HG03432 (cell line): ENCODE results near the gene FUT1.

ENCODE experiments used
- ATAC-seq: cut with Tn5 transposase; IDR thresholded peaks from one replicate; pipeline ENCODE4 v1.9.1; 2021; ENCODE audit warnings: mild to moderate bottlenecking, moderate library complexity; ENCODE audit not compliant: unreplicated experiment

FUT1 gene

DNA sequence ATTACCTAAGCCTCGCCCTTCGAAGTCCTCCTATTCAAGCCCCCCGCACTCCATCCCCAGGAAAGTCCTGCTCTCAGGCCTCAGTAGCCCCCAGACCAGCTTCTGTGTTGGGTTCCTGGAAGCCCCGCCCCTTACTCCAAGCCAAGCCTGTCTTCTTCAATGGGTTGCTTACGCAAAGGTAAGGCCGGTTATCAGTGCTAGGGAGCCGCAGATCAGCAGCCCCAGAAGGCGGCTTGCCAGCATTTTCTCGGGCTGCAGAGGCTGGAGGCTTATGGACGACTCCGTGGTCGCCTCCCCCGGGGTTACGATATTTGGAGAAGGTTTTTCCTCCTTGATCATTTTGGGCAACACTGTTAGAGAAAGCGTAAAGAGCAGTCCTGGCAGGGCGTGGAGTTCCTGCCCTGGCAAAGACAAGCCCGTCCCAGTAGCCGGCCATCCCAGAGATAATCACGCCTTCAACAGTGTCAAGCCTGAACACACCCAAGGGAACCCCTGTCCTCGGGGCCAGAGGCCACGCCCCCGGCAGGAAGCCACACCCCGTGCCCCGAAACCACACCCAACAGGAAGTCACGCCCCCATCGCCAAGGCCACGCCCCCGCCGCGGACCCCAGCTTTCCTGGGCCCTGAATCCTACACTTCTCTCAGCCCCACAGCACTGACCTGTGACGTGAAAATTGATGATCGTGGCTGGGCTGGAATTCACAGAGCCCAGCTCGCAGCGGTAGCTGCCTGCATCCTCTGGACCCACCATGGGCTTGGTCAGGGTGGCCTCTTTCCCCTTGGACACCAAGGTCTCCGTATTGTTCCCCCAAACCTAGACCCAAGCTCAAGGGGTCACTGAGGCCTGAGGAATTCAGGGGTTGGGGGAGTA lies 11.1 kb downstream of the FUT1 start:
- ATAC-seq = no peak

DNA sequence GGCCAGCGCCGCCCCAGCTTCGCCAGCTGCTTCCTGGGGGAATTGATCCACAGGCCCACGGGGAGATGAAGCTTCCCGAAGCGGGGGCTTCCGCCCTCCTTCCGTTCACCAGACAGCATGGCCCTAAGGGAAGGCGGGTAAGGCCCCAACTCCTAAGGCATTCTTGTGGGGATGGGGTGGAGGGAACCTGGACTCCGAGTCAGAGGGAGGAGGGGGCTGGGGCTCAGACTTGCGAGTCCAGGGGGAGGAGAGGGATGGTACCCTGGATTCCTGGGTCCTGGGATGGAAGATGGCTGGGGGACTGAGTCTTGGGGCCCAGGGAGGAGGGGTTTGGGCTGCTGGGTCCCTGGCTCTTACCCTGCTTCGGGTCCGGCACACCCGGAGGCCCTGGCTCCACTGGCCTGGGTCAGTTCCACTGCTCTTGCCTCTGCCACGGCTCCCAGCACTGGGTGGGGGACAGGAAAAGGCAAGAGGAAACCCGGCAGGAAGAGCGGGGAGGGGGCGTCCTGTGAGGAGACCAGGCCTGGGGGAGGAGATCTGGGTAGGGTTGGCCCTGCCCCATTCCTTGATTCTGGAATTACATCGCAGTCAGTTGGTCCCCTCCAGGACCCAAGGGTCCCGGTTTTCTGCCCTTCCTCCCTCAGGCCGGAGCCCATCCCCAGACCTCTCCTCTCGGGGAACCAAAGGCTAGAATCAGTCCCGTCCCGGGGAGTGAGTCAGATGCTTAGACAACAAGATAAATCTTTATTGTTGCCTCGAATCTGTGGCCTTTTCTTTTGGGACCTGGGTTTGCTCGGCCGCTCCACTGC lies 12.1 kb downstream of the FUT1 start, which contains the start of gene RASIP1:
RASIP1 (minus strand) TSS at position 447 of the 809 bp plus-strand sequence; CDS start at position 119, 328 bp downstream.
- ATAC-seq = no peak

DNA sequence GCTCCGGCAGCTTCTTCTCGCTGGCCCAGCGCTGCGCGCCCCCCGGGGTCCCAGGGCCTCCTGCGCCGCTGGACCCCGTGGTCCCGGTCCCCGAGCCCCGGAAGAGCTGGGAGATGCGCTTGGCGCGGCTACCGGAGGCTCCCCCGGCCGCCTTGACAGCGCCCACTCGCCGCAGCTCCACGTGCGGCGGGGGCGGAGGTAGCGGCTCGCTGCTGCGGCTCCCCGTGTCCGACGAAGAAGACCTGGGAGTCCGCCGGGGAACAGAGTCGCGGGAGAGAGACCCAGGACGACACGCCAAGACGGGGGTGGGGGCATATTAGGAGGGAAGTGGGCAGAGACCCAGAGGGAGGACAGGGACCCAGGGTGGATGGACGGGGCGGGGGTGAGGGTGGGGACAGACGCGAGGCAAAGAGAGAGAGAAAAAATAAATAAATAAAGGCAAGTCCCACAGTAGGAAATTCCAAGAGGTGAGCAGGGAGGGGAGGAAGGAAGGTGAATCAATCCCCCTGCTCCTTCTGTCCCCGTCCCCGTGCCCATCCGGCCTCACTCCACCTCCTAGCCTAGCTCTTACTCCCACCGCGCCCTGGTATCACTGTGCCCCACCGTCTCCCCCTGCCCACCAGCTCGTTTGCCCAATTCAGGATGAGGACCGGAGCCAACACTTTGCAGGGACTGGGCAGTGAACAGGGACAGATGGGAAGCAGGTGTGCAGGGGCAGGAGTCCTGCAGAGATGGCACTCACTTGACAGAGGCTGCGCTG lies 12.9 kb downstream of the FUT1 start:
- ATAC-seq = no peak

DNA sequence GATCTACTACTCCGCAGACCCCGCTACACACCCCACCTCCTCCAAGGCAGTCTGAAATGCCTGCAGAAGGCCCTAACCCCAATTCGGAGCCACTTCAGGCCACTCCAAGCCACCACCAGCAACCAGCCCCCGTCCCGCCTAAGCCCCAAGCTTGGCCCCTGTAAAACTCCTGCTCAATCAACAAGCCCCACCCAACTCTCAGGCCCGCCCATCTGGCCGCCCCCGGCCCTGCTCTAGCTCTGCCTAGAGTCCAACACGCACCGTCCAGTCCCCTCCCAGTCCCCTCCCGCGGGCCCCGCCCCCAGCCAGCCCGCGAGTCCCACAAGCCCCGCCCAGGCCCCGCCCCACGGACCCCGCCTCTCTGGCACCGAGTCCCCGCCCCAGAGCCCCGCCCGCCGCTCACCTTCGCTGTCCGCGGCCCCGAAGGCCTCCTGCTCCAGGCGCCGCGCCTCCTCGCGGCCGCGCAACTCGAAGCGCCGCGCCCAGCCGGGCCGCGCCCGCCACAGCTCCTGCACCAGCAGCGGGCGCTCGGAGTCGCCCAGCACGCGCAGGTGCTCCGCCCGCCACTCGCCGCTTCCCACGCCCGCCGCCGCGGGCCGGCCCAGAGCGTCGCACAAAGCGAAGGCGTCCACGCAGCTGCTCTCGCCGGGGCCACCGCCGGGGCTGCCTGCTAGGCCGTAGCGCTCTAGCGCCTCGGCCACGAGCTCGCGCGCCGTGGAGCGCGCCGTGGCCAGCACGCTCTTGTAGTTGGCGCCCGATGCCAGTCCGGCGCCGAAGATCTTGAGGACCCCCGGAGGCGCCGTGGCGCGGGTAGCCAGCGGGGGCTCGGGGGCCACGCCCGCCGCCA lies 13.7 kb downstream of the FUT1 start:
- peak; percentile 86 for ATAC-seq

DNA sequence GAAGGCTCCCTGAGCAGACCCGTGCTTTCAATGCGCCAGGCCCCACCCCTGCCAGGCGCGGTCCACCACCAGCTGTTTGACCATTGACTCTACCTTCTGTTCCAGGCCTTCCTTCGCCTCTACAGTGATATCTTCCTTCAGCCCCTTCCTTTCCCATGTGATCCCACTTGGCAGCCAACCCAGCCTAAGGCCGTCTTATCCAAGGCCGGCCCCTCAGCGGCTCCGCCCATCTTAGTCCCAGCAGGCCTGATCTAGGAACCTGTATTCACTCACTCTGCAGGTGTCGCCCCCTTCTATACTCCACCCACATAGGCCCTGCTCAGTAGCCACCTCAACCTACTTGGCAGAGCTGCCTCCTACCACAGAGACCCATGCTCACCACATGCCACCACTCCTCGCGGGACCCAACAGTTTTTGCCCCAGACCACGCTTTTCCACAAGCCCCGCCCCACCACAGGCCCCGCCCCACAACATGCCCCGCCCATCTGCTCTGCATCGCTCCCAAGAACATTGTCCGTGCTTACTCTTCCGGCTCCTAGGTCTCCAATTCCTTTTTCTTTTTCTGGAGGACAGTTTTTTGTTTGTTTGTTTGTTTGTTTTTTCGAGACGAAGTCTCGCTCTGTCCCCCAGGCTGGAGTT lies 15.0 kb downstream of the FUT1 start:
- no peak for ATAC-seq

DNA sequence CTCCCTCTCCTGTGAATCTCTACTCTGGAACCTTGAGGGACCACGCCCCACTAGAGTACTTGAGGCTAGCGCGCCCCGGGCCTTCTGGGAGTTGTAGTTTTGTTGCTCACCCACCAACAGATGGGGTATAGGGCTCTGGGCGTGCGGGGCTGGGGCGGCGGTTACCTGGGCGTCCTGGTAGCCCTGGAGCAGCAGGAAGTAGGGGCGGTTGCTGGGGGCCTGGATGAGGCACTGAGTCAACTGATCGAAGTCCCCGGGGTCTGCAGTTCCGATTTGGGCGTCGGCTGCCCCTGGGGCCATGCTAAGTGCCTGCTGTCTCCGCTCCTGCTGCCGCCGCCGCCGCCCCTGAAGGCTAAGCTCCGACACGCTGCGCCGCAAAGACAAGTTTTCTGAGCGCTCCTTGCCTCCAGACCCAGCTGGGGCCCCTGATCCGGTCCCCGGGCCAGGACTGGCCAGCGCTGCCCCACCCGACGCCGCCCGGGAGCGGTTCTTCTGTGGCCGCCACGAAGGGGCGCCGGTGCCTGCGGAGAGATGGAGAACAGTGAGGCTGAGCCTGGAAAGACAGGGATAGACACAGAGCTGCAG lies 17.3 kb downstream of the FUT1 start:
- ATAC-seq = no peak

DNA sequence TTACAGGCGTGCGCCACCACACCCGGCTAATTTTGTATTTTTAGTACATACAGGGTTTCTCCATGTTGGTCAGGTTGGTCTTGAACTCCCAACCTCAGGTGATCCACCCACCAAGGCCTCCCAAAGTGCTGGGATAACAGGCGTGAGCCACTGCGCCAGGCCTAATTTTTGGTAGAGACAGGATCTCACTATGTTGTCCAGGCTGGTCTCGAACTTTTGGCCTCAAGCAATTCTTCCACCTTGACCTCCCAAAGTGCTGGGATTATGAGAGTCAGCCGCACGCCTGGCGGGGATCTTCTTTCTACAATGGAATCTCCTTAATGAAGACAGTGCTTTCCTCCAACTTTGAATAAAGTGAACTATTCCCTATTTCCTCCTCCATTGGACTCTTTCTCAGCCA lies 17.8 kb downstream of the FUT1 start:
- ATAC-seq = no peak

DNA sequence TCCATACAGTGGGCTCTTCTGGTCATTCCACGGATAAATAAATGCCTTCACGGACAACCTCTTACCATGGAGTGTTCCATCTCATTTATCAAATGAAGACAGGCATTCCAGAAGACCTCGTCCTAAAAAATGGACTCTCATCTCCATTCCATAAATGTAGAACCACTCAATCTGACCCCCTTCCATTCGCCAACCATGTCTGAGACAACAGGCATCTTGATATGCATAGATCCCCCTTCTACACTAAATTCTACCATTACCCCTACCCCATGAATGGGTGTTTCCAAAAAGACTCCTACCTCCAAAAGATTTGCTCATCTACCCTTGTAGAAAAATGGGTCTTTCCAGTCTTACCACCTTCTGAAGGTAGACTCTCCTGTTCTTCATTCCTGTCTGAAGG lies 21.0 kb downstream of the FUT1 start:
- ATAC-seq = no peak

DNA sequence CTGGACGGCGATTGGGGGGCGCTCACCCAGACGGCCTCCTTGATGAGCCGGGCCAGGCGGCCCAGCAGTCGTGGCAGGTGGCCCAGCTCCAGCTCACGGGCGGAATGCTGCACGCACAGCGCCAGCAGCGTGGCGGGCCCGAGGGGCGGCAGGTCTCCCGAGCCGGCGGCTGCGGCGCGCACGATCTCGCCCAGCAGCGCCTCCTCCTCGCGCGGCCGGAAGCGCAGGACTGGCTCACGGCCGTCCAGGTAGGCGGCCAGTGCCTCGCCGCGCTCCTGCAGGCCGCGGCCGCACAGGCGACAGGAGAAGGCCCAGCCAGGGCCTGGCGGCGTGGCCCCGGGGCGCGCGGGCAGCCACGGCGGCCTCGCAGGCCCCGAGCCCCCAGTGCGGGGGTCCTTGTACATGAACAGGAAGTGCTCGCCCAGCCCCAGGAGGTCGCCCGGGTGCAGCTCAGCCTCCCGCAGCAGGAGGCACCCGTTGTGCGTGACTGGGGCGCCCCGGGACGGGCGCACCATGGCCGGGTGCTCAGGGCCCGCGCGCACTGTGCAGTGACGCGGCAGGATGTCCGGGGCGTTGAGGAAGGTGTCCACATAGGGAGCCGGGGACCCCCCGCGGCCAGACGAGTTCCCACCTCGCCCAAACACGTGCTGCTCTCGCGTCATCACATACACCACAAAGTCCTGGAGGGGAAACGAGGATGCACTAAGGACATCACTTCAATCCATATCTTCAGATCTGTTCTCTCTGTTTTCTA lies 23.4 kb downstream of the FUT1 start:
- ATAC-seq = no peak

DNA sequence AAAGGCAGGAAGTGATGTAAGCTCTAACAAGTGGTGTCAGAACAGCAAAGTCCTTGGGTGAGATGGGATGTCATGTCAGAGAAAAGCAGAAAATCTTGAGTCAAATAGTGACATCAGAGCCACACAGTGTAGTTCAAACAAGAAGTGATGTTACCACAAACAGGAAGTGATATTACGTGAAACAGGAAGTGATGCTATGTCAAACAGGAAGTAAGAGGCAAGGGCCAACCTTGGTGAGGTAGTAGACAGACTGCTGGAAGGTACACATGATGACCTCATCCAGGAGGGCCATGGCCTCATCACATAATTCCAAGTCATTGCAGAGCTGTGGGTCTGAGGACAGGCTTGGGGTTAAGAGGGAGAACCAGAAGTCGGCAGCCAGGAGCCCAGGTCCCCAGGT lies 25.9 kb downstream of the FUT1 start:
- ATAC-seq = no peak

DNA sequence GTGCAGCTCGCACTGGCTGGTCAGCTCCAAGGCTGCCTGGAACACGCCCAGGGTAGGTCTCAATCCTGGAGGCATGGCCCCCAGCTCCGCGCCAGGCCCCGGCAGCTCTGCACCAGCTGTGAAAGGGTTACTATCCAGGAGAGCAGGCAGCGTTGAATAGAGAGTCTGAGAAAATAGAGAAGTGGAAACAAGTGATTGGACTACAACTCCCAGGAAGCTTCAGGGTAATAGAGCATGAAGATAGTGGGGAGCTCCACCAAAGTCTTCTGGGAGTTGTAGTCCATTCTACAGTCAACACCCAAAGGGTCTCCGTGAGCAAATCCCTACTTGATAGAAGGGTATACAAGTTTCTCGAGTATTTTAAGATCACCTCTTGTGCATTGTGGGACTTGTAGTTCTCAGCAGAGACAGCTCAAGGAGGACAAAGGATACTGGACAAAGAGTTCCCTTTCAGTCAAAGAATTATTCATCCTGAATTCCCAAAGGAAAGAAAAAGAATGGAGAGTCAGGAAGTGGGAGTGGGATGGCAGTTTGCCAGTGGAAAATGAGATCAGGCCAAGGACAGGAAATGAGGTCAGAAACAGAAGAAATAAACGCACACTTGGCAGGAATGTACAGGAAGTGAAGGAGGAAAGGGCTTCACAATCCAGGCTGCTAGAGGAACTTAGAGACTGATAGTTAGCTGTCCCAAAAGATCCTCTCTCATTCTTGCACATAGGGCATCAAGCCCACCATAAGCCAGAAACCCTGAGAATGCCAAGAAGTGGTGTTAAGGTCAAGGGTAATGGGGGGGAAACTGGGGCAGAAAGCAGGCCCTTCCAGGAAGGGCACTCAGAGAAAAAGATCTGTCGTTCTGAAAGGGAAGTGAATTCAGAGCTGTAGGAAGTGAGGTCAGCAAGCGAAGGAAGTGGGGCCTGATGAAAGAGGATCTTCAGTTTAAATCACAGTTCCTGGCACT lies 27.4 kb downstream of the FUT1 start:
- no peak for ATAC-seq

DNA sequence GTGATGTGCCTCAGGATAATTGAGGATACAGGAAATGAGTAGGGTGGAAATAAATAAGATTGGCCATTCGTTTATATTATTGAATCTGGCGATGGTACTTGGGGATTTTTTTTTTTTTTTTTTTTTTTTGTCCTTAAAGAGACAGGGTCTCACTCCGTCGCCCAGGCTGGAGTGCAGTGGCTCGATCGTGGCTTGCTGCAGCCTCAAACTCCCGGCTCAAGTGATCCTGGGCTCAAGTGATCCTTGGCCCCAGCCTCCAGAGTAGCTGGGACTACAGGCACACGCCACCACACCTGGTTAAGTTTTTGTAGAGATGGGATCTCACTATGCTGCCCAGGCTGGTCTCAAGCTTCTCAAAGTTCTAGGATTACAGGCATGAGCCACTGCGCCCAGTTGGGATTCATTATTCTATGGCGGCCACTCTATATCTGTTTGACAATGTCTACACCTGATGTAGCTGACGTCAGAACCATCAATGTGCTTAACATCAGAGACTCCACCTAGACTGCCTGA lies 30.2 kb downstream of the FUT1 start:
- no peak for ATAC-seq

DNA sequence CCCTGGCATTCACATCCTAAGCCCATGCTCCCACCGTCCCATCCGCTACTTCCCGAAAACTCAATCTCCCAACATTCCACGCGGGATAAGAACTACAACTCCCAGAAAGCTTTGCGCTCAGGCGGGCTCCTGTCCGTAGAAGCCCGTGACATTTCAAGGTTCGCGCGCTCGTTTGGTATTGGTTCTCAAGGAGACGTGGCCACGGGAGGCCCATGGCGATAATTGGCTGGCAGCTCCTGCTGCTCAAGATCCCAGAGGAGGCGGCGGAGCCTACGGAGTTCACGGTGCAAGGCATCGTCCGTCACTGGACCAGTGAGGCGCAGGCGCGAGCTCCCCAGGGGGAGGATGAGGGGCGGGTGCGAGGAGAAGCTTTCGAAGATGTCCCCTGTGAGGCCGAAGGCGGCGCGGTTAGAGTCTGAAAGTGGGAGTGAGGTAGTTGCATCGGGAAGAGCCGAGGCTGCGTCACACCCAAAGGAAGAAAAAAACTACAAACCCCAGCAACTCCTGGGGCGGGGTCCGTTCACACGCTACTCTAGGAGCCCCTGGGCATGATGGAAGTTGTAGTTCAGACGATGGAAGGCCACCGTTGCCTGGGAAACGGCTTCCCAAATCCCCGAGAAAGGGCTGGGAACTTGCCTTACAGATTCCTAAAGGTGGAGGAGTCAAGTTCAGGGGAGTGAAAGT lies 31.7 kb downstream of the FUT1 start:
- ATAC-seq = peak; percentile 82

DNA sequence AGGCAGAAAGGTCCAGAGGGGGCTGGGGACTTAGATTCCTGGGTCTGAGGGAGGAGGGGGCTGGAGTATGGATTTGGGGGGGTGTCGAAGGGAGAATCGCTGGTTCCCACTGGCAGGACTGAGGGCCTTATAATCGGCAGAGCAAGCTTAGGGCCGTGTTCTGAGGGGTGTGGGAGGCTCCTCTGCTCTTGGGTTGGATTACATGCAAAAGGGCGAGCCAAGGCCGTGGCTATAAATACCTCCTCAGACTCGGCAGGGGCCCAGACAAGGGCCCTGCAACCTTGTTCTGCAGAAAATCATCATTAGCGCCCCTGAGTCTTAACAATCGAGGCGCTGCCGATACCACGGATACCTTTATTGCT lies 32.2 kb downstream of the FUT1 start:
- no peak for ATAC-seq

DNA sequence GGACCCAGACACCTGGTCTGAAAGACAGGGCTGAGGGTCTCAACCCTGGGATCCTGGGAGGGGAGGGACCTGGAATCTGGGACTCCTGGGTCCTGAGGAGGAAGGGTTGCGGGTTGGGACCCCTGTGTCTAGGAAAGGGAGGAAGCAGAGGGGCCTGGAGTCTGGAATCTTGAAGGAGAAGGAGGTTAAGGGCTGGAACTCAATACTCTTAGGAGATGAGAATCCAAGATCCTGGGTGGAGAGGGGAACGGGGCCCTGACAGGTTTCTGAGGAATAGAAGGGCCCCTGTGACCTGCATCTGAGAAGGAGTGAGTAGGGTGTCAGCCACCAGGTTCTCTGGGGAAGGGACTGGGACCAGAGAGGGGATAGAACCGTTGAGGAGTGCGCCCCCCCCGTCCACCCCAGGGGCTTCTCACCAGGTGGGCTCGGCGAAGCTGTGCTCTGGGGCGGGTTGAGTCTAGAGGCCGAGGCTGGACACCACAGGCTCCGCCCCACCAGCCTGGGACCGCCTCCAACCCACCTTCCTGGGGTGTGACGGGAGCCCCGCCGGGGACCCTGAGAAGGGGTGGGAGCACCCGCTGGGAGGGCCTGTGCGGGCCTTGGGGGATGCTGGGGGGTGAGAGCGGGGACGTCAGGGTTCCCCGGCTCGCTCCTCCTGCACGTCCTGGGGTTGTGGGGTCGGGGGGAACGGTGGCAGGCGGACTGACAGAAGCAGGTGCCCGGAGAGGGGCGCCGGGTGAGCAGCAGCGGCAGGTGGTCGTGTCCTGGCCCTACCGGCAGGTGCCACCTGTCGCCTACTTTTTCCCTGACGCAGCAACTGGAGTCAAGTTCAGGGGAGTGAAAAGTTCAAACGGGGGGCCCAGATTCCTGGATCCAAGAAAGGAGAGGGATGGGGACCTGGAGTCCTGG lies 32.9 kb downstream of the FUT1 start, which contains the start of gene MAMSTR:
MAMSTR (minus strand) TSS at position 463 of the 909 bp plus-strand sequence. CDS start 694 bp downstream, outside the sequence.
- ATAC-seq = no peak
